Lower leg skin (tissue), 3 donors: ENCODE measurements around the gene OSBPL5.

Experiments used
- POLR2A ChIP-seq, 2 donors: fragments of 450-650 bp; IDR thresholded peaks; one replicate each; pipeline ENCODE4 v1.6.1; 2016 to 2017; ENCODE audit warnings: antibody characterized with exemption in 2 of 2, mild to moderate bottlenecking in 1 of 2, moderate library complexity in 1 of 2
- TF ChIP-seq, protein P1 (sequence below), 3 donors: fragments of 450-650 bp; IDR thresholded peaks; one replicate each; pipeline ENCODE4 v1.5.1; 2016; ENCODE audit warnings: antibody characterized with exemption in 3 of 3, mild to moderate bottlenecking in 3 of 3, moderate library complexity in 2 of 3

DNA sequence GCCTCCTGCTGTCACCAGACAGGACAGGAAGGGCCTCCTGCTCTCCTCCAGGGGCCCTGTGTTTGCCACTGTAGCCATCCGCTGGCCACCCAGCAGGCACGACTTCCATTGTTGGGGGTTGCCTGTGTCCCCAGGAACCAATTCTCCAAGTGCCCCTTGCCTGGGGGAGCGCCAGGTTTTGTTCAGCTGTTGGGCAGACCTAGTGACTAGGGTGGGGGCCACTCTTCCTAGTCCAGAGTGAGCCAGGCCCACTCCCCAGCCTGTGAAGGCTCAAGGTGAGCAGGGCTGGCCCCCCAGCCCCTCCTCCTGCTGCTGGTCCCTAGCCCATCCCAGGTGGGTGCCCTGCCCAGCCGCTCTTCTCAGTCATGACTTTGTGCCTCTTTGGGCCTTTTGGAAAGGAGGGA is 30.9 kb downstream of the OSBPL5 start:
- TF ChIP-seq, protein P1, sequence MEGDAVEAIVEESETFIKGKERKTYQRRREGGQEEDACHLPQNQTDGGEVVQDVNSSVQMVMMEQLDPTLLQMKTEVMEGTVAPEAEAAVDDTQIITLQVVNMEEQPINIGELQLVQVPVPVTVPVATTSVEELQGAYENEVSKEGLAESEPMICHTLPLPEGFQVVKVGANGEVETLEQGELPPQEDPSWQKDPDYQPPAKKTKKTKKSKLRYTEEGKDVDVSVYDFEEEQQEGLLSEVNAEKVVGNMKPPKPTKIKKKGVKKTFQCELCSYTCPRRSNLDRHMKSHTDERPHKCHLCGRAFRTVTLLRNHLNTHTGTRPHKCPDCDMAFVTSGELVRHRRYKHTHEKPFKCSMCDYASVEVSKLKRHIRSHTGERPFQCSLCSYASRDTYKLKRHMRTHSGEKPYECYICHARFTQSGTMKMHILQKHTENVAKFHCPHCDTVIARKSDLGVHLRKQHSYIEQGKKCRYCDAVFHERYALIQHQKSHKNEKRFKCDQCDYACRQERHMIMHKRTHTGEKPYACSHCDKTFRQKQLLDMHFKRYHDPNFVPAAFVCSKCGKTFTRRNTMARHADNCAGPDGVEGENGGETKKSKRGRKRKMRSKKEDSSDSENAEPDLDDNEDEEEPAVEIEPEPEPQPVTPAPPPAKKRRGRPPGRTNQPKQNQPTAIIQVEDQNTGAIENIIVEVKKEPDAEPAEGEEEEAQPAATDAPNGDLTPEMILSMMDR (IDR thresholded peaks at IDR 0.05), result no peak
- TF ChIP-seq POLR2A (IDR thresholded peaks at IDR 0.05), result no peak
